ENCODE results near the gene FAM181A.
A peak's percentile ranks its signal among the peaks of the same experiment; 100 is the strongest.

FAM181A gene

DNA sequence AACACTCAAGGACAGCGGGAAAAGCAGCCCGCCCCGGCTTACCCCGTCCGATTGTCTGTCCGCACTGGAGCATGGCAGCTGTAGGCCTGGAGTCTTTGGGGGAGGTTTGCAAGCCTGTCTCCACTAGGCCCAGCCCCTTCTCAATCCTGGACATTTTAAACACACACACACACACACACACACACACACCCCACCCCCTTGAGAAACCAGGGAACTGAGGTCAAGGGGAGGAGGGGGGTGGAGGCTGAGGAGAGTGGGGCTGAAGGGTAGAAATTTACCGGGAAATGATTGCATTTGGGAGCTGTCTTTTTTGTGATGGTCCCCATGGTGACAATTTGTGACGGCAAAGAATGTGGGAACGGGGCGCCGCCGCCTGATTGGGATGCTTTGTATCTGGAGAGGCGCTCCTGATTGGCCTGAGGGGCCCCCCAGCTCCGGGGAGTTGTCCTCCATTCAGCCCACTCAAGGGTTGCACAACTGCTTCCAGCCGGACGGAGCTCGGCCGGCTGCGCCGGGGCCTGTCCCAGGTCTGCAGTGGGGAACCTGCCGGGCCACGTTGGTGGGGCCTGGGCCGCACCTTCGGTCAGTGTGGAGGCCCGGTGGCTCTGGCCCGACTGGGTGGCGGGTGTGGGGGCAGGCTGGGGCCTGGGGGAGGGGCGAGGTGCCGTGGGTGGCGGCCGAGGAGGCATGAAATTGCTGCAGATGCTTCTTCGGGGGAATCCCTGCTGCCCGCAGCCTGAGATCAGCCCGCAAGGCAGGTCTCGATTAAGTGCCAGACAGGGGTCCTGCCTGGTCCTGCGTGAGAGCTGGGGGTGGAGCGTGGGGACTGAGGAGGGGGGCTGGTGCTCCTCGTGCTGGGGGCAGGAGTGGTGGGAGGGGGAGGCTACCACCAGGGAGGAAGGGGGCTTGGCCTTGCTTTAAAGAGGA is at the start of gene FAM181A:
Gene FAM181A (plus strand): TSS at position 472 of the 927 bp plus-strand sequence. CDS start 942 bp downstream, outside the sequence.
- no peak for DNase-seq

DNA sequence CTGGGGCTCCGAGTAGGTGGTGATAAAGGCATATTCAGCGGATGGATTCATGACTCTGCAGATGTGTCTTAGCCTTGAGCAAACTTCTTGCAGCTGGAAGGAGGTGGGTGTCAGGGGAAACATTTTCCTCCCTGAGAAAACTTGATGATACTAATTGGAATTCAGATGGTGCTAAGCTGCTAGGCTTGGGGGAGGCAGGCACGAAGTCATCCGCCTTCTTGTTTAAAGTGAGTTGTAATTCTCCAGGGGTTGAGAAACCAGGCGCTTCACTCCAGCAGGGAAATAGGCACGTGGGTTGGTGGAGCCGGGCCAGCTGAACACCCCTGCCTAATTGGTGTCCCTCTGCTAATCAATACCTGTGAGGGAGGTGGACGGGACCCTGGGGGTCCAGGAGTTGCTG is 48.9 kb upstream of the FAM181A start:
- DNase-seq: no peak

DNA sequence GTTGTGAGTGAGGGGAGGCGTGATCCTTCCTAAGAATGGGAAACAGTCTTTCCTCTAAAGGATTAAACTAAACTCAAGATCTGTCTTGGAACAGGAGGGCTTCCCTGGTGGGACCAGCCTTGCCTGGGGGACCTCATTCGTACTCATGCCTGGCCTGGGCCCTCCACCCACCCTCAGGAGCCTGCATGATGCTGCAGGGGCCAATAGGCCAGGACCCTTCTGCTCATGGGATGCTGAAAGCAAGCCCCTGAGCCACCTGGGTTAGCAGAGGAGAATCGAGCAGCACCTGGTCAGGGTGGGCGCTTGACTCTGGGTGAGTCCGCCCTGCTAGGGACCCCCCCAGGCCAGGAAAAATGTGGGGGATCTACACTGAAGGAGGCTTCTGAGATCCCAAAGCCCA is 48.3 kb upstream of the FAM181A start:
- DNase-seq: no peak

DNA sequence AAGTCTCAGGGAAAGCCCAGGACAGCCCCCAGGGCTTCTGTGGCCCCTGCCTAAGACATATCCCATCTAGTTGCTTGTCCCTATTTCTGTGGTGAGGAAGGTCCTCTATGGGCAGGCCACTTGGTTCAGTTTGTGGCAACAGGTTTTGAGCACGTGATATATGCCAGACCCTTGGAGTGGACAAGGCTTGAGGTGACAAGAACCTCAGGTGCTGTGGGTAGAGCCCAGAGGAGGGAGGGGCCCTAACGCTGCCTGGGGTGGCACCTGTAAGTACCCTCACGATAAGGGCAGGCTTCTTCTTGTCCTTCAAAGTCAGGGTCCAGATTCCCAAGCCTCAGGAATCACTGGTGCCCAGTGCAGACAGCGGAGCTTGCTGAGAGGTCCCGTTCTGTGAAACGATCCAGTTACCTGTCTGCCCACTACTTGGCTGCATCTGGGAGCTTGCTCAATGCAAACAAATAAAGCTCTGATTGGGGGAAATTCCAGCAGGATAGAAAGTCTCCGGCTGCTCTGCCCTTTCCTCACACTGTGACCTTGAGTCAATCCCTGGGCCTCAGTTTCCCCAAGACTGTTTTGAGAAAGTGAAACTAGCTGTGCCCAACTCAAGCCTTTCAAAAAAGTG is 47.7 kb upstream of the FAM181A start:
- DNase-seq: no peak

DNA sequence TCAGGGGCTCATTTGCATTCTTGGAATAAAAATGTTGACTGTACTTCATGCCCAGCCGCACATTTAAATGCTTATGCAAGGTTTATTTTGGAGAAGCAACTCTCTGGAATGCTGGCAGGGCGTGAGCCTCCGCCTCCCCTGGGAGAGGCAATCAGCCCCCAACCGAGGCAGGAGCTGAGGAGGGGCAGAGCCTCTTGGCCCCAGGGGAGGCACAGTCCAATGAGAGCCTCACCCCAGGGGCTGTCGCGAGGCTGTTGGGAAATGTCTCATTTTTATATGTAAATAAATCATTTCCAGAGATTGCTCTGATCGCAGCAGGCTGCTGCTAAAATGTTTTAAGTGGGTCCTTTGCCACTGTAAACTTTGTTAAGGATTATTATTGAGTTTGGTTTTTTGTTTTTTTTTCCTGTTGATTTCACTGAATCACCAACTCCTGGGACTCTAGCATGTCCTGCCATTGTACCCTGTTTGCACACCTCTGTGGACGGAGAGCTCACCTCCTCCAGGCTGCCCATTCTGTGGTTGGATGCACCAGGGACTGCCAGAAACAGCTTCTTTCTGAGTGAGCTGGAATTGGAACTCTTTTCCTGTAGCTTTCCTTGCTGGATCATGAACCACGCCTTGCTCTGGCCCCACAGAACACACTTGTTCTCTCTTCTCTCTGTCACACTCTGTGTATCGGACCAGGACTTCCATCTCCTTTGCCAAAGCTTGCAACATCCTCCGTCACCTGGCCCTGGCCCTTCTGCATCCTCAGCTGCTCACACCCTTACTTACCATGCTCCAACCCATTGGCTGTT is 46.9 kb upstream of the FAM181A start:
- no peak for DNase-seq

DNA sequence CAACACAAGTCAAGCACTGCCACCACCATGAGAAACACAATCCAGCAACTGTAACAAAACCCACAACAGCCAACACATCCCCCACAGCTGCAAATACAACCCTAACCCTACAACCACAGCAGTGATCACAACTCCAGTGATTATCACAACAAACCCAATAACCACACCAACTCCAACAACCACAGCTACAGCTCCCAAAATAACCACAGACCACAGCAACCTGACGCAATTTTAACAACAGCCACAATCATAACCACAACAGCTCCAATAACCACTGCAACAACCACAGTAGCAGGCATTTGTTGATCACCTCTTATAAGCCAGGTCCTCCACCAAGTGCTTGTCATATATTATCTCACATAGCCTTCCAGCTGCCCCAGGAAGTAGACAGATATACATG is 42.2 kb upstream of the FAM181A start:
- DNase-seq: no peak

DNA sequence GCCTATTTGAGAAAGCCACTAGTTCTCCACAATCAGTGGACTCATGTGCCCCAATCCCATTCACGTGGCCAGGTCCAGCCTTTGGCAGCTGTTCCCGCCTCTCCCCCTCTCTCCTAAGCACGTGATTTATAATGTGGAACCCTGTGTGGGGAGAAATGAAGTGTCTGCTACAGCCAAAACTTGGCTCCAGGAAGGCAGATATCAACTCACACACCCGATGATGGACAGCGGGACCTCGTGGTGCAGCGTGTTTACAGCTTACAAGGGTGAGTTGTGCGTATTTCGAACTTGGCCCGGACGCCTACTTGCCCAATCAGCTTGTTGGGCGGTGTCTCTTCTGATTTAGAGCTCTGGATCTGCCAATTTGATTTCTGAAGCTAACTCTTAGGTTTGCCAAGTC is 38.1 kb upstream of the FAM181A start:
- DNase-seq: no peak

DNA sequence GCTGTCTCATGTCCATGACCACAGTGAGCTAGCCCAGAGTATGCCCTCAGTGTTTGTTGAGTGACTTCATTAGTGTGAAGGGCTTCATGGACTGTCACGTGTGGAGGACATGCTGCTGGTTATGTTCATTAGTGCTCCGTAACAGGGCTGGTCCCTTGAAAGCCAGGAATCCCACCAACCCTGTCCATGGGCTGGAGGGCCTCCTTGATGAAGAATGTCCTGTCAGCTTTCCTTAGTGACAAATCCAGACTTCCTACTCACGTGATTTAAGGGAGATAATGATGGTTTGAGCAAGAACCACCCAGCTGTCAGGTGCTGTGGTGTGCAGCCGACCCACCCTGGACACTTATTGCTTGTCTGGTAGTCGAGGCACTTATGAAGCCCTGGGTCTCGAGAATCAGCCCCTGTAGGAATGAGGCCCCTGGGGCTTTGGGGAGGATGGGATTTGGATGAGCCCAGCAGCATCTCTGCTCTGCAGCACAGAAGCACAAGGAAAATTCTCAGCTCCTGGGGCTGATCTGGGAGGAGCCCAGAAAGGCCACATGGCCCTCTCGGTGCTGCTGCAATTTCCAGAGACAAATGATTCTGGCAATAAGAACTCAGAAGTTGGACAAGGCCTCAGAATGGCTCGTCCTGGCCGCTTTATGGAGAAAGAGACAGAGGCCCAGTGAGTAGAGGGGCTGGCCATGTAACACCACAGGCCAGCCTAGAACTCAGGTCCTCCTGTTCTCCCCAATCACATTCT is 37.2 kb upstream of the FAM181A start:
- no peak for DNase-seq

DNA sequence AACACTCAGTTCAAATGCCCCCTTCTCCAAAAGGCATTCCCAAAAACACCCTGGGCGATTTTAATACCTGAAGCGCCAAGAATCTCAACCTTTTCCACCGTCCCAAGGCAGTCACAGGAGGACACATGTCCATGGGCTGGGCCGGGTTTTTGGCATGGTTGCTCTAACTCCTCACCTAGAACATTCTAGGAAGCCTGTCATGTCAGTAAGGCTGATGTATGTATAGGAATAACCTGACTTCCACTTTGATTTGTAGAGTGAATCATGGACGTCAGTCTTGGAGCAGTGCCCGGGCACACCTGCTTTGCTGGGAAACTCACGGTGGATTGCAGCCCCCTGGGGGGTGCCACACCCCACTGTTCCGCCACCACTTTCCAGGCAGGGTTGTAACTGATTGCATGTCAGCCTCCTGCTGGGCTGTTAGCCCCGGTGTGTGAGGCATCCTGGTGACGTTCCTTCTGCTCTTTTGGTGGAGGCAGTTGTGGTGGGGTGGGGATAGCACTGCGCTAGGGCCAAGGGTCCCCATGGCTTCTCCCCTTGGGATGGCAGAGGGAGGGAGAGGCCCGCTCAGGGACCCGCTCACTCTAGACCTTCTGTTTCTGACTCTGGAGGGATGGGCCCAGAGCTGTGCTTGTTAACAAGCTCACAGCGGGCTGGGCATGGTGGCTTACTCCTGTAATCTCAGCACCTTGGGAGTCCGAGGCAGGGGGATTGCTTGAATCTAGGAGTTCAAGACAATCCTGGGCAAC is 35.2 kb upstream of the FAM181A start:
- DNase-seq: no peak

DNA sequence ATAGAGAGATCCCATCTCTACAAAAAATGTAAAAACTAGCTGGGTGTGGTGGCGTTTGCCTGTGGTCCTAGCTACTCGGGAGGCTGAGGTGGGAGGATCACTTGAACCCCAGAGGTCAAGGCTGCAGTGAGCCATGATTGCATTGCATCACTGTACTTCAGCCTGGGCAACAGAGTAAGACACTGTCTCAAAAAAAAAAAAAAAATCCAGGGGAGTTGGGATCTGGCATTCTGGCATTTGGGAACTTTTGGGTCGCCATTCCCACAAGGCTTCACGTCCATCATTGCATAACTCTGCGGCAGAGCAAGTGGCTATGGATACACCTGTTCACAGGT is 34.7 kb upstream of the FAM181A start:
- DNase-seq: no peak

DNA sequence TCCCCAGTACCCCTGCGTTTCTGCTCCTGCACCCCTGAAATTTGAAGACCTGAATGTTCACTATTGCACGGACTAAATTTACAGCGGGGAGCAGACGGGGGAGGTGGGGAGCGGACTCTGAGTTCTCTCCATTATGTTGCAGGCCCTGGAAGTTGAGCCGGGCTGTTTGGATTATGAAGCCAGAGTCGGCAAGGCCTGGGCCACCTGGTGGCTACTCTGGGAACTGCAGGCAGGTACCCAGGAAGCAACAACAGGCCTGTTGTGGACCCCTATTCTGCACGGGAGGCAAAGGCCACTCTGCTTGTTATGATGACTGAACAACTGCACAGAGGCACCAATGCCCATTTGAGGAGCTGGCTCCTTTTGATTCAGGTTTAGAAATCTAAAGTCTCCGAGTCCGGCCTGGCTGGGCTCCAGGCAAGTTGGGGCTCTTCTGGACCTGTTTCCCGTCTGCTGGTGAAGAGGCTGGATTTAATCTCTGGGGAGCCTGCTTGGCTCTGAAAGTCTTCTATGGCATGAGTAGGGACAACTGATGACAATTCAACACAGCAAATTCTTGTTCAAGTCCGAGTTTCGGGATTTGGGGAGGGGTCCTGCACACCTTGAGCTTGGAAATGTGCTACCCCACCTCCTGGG is 34.1 kb upstream of the FAM181A start:
- DNase-seq: peak; percentile 40

DNA sequence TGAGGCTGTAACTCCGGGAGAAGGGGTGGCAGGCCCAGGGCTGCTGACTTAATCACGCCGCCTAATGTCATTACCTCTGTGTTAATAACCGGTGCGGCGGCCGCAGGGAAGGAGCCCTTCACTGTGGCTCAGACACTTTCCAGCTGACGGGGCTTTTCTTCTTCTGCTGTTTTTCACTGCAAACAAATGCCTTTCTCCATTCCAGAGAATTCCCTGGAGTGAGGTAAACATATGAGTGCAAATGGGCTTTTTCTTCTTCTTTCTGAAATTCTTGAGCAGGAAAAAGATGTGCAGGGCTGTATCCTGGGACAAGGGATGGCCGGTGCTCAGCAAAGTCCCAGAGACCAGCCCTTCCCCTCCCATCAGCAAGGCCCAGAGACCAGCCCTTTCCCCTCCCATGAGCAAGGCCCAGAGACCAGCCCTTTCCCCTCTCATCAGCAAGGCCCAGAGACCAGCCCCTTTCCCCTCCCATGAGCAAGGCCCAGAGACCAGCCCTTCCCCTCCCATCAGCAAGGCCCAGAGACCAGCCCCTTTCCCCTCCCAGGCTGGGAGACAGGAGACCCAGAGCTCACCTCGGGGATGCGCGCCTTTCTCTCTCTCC is 33.4 kb upstream of the FAM181A start:
- DNase-seq: no peak

DNA sequence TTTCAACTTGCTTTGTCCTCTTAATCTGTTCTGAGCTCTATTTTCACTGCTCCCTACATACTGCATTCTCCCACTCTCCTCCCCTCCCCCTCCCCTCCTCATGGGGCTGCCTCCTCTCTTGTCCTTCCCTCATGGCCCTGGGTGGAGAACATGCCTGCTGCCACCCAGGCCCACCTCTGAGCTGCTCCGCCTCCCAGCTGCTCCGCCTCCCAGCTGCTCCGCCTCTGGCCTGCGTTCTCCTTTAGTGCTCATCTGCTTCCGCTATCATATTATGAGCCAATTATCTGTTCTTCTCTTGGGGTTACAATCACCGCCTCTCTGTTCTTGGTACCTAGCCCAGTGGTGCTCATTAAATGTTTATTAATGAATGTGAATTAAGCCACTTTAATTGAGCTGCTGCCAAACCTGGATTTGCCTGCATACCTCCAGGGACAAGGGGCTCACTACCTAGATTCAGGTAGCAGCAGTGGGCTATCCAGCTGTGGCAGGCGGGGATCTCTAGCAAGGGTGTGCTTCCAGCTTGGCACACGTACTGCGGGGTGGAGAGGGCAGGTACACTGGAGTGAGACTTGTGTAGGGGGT is 32.0 kb upstream of the FAM181A start:
- no peak for DNase-seq

DNA sequence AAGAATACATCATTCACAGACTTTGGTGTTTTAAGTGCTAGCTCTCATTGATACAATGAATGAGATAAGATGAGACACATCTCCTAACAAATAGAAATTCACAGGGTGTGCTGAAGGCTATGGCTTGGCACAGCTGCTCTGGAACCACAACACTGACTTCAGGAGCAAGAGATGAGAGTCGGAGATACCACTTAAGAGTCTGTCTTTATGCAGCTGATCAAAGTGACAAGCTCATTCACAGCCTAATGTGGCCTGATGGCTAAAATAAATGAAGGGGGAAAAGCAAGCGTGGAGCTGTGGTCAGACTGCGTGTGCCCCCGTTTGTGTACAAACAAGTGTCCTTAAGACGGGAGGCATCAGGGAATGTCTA is 29.7 kb upstream of the FAM181A start:
- no peak for DNase-seq

DNA sequence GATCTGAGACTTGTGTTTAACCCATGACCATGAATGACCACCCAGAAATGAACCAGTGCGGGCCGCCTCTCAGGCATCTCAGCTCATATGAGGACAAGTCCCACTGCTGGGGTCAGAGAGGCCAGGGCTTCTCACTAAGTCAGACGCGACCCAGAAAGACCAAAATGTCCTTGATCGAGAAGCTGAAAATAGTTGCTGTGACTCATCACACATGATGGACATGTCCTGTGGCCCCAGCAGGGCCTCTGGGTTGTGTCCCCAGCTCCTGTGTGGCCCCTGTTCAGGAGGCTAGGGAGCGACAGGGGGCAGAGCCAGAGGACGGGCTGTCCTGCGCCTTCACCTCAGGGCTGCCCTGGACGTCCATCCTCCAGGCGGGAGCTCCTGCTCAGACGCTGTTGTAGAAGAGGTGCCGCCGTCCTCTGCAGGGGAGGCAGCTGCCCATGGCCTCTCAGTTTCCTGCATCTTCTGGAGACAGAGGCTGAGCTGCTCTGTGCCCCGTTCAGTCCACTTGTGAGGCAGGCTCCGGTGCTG is 29.0 kb upstream of the FAM181A start:
- DNase-seq: no peak

DNA sequence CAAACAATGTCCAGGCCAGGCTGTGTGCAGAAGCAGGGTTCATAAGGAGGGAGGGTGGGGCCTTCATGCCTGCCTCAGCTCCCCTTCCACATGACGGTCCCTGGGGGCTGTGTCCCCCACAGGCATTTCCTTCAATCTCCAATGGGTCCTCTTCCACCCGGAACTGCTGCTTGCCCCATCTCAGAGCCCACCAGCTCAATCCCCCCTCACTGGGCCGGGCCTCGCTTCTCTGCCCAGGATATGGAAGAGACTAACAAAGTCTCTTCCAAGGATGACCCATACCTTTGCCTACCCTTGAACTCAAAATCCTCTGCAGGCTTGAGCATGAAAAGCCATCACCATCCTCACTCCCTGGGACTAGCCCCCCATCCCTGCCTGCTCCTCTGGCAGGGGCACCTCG is 28.4 kb upstream of the FAM181A start:
- DNase-seq: no peak

DNA sequence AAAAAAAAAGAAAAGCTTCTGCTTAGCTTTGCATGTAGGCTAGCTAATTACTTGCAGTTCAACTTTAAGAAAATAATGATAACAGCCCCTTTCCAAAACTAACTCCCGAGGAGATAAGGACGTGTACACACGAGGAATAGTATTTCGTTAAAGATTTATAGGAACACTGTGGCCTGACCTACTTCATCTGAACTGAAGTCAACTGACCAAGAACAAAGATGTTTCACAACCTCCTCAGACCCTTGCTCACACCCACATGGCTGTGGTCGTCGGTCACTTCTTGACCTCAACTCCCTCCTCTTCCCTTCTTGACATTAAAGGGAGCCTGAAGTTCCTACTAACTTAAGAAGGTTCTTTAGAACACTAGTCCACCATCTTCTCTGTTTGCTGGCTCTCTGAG is 25.3 kb upstream of the FAM181A start:
- DNase-seq: no peak

DNA sequence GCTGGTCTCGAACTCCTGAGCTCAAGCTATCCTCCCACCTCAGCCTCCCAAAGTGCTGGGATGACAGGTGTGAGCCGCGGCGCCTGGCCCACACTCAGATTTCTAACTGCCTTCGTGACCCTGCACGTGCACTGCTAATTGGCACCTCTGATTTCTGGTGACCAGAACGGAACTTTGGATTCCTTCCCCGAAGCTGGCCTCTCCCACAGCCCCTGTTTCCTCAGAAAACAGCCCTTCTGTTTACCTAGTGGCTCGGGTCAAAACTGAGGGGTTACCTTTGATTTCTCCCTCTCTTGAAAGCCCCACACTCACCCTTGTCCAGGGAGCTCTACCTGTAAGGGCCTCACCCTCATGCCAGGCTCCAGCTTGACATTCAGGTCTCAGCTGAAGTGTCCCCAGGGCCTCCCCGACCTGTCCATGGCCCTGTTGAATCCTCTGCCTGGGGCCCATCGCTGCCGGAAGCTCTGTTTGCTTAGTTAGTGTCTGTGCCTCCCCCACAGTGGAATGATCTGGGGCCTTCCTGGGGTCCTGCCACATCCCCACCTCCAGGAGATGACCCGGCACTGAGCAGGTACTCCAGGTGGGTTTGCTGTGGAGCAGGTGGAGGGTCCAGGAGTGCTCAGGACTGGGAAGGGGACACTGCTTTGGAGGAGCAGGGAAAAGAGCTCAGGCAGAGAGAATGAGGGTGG is 24.4 kb upstream of the FAM181A start:
- DNase-seq: no peak

DNA sequence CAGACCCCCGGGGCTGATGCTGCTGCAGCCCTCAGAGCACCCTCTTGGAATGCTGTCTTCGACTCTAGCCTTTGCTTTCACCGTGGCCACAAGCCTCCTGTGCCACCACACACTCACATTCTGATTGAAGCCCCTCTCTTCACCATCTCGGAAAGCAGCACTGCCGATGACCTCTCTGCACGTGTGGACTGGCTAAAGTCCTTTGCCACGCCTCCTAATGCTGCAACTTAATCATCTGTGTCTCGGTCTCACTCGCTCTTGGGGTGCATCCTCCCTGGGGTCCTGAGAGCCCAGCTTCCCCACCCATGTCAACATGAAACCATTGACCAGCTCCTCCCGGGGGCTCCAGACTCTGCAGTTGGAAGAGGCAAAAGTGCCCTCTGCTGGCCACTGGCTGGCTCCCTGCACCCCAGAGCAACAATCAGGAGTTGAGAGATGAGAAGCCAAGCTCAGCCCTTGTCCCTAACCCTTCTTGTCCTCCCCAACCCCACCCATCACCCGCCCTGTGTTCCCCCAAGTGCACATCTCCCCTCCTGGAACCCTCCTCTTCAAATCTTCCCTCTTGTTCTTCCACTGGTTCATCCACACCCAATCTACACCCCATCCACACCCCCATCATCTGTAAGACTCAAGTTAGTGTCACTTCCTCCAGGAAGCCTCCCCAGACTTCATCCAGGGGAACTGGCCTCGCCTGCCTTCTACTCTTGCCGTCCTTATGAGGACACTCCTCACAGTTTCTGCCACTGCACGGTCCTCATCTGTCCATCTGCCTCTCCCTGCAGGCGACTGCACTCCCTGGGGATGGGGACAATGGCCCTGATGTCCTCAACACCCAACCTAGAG is 23.6 kb upstream of the FAM181A start:
- DNase-seq: no peak

All from activated CD4-positive, alpha-beta T cell treated with anti-CD3 and anti-CD28 coated beads for 1 hour (primary cell).